ENCODE data around the gene TRAF1.

DNA sequence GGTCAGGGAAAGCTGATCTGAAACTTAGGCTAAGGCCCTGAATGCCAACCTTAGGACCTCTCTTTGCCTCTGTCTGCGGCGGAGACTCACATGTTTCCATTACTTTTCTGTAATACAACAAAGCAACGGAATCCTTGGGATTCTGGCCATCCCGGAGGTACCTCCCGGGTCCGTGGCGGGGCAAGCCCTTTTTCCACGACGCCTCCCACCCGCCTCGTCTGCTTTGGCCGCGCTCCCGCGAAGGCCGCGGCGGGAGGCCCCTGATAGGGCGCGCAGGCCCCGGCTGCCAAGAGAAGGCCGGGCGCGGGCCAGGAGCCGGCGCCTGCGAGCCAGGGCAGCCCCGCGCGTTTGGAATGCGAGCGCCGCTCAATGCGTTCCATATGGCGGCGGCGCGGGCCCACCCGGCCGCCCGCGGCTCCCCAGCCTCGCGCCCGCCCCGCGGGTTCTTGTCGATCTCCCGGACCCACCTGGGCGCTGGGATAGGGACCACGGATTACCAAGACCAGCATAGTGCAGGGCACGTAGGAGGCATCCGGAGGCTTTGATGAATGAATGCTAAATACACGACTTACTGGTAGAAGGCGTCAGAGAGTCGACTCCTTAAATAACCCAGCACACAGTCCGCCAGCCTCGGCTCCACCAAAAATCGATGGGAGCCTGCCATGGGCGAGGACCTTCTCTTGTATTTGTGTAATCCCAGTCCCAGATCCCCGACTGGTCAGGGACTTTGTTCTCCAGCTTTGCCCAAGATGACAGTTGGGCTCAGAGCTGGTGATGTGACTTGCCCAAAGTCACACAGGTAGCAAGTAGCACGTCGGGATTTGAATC is 32.1 kb downstream of the TRAF1 start:
- TF ChIP-seq CTCF (IDR thresholded peaks at IDR 0.05) = no peak
- TF ChIP-seq POLR2A (IDR thresholded peaks at IDR 0.05) = no peak

Data from esophagus squamous epithelium (tissue), 4 donors.